Activated naive CD8-positive, alpha-beta T cell treated with anti-CD3 and anti-CD28 coated beads, Interleukin-2, amount 50 U/mL, for 24 hours (primary cell): Measurements from ENCODE around the gene UBE3B.

Experiments used
- ATAC-seq: fragments of 150-1000 bp; cut with Tn5 transposase; one replicate; pipeline ENCODE4 v1.10.0; 2021
- DNase-seq: peaks from one replicate; pipeline ENCODE4 v3.0.0; 2021
- H3K27ac Mint-ChIP-seq: one replicate; pipeline ENCODE4 v1.8.0; 2021; ENCODE audit warnings: mild to moderate bottlenecking, mixed read lengths
- H3K27me3 Mint-ChIP-seq: one replicate; pipeline ENCODE4 v1.8.0; 2021; ENCODE audit warnings: mixed read lengths
- H3K36me3 Mint-ChIP-seq: one replicate; pipeline ENCODE4 v1.8.0; 2021; ENCODE audit warnings: low read depth, mixed read lengths
- H3K4me1 Mint-ChIP-seq: one replicate; pipeline ENCODE4 v1.8.0; 2021; ENCODE audit warnings: mixed read lengths
- H3K4me3 Mint-ChIP-seq: one replicate; pipeline ENCODE4 v1.8.0; 2021; ENCODE audit warnings: mild to moderate bottlenecking, moderate library complexity, mixed read lengths
- H3K9me3 Mint-ChIP-seq: one replicate; pipeline ENCODE4 v1.8.0; 2021; ENCODE audit warnings: mixed read lengths

UBE3B gene

DNA sequence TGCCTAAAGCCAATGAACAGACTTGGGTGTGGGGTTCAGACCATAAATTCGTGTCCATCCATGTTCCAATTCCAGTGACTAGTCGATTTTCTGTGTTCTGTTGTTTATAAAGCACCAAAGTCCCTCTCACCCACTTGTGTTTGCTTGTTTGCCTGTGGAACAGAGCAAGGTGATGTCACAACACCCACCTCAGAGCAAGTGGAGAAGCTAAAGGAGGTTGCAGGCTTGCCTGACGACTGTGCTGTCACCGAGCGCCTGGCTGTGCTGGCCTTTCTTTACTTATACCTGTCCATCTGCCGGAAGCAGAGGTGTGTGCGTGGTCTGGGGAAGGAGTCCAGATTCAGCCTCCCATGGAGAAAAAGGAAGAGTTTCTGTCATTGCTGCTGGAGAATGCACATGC, 102.2 kb downstream of the UBE3B start:
- H3K27ac Mint-ChIP-seq, result no peak overlapping the region
- ATAC-seq, result no peak
- H3K9me3 Mint-ChIP-seq, result no peaks in the 10 kb centered on the region
- H3K36me3 Mint-ChIP-seq, result peaks cover 13% of the 10 kb centered on the region
- no peak for DNase-seq
- no peak overlapping the region for H3K4me3 Mint-ChIP-seq
- H3K27me3 Mint-ChIP-seq, result no peaks in the 10 kb centered on the region
- H3K4me1 Mint-ChIP-seq, result peaks cover 3% of the 10 kb centered on the region

DNA sequence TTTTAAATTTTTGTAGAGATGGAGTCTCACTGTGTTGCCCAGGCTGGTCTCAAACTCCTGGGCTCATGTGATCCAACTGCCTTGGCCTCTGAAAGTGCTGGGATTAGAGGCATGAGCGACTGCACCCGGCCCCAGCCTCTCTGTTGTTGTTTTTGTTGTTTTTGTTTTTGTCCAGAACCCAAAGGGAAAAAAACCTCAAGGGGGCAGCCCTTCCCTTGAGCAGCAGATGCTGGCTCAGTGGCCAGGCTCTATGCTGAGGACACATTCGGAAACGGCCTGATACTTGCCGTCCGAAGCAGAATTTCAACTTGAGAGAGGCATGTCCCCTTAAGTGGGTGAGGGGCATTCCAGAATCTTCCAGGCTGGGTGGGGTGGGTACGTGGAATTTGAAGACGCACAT, 102.8 kb downstream of the UBE3B start:
- Mint-ChIP-seq H3K4me1 (no peaks in the 10 kb centered on the region), H3K27ac (no peak overlapping the region), H3K36me3 (peaks cover 13% of the 10 kb centered on the region), H3K4me3 (no peak overlapping the region), H3K27me3 (no peaks in the 10 kb centered on the region), H3K9me3 (no peaks in the 10 kb centered on the region)
- DNase-seq (no peak), ATAC-seq (no peak)

DNA sequence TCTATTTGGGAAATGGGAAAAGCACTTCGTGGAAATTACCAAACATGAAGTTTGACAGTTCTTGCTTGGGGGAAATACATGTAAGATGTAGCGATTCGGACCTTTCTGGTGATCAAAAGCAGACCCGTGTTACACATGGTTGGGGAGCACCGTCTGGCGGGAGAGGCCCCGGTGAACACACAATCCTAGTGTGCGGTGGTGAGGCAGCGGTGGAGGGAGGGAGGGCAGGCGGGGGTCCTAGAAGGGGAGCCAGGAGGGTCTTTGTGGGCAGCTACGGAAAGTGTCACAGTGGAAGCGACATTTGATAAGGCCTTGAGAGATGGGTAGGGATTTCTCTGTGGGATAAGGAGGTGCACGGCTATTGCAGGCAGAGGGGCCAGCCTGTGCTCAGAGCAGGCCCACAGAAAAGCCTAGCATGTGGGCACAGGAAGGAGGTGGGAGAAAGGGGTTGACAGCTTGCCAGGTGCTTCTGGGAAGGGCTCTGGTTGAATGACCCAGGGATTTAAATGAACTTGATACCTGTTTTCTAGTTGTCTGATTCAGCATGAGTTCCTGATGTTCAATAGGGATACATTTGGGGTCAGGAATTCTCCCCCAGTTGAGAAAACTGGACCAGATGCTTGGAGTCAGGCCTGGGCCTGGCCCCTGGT, 103.4 kb downstream of the UBE3B start:
- Mint-ChIP-seq H3K4me1 (no peaks in the 10 kb centered on the region), H3K27me3 (no peaks in the 10 kb centered on the region), H3K36me3 (peaks cover 13% of the 10 kb centered on the region), H3K9me3 (no peaks in the 10 kb centered on the region), H3K27ac (no peak overlapping the region), H3K4me3 (no peak overlapping the region)
- DNase-seq, result no peak
- ATAC-seq, result no peak

DNA sequence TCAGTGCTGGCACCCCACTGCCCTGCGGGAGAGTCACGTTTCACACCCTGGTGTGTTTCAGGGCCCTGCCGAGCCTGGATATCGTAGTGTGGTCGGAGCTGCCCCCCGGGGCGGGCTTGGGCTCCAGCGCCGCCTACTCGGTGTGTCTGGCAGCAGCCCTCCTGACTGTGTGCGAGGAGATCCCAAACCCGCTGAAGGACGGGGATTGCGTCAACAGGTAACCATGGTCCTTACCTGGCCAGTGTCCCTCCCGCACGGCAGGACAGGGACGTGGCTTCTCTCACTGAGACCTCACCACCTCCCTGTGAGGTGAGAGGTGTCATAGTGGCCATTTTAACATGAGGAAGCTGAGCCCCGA, 103.9 kb downstream of the UBE3B start:
- no peak for ATAC-seq
- H3K27me3 Mint-ChIP-seq, result no peaks in the 10 kb centered on the region
- no peaks in the 10 kb centered on the region for H3K4me1 Mint-ChIP-seq
- H3K4me3 Mint-ChIP-seq, result no peak overlapping the region
- H3K36me3 Mint-ChIP-seq, result peaks cover 12% of the 10 kb centered on the region
- no peak overlapping the region for H3K27ac Mint-ChIP-seq
- H3K9me3 Mint-ChIP-seq, result no peaks in the 10 kb centered on the region
- DNase-seq, result no peak

DNA sequence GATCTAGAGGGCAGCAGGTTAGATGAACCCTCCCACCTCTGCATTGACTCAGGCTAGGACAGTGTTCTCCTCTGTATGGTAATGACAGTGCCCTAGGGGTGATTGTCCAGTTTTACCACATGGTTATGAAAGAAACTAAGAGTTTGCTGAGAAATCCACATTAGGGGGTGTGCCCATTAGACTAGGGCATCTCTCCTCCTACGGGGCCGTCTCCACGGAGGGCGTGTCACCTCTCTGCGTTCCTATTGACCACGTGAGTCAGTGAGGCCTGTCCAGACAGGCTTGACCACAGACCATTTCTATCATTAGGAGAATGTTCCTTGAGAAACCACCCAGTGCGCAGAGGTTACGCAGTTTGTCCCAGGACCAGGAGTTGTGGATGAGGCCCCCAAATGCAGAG, 104.4 kb downstream of the UBE3B start:
- Mint-ChIP-seq H3K4me3 (no peak overlapping the region), H3K27ac (no peak overlapping the region), H3K27me3 (no peaks in the 10 kb centered on the region), H3K9me3 (no peaks in the 10 kb centered on the region), H3K36me3 (peaks cover 10% of the 10 kb centered on the region), H3K4me1 (no peaks in the 10 kb centered on the region)
- no peak for ATAC-seq
- DNase-seq, result no peak

DNA sequence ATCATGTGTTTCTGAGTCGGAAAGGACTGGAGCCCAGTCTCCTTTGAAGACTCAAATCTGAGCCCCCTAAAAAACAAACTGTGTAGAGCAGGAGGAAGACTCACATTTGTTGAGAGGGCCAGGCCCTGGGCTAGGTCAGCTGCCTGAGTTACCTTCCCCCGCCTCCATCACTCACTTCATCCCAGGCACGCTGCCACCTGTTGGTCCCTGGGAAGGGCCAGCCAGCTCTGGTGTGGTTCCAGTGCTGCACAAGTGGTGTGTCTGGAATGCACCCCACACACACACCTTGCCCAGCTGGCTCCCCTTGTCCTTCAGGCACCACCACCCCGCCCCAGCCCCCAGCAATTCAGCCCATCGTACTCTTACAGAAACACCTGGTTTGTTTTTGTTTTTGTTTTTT, 105.2 kb downstream of the UBE3B start:
- H3K9me3 Mint-ChIP-seq, result no peaks in the 10 kb centered on the region
- H3K4me1 Mint-ChIP-seq, result no peaks in the 10 kb centered on the region
- no peak overlapping the region for H3K27ac Mint-ChIP-seq
- no peaks in the 10 kb centered on the region for H3K27me3 Mint-ChIP-seq
- H3K36me3 Mint-ChIP-seq, result peaks cover 8% of the 10 kb centered on the region
- H3K4me3 Mint-ChIP-seq, result no peak overlapping the region
- no peak for ATAC-seq
- no peak for DNase-seq

DNA sequence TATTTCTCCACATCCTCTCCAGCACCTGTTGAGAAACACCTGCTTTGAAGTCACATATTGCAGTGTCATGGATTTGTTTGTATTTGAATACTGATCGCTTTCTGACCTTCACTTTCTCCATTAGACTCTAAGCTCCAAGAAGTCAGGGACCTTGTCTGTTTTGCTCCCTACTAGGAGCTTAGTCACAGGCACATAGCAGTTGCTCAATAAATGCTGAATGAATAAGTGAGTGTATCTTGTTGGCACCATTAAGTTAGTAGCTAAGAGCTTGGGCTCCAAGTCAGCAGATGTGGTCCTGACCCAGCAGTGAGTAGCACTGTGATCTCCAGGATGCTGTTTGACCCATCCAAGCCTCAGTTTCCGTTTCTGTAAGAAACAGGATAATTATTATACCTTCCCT, 106.3 kb downstream of the UBE3B start:
- ATAC-seq (no peak), DNase-seq (no peak)
- Mint-ChIP-seq H3K36me3 (peaks cover 10% of the 10 kb centered on the region), H3K4me1 (no peaks in the 10 kb centered on the region), H3K4me3 (no peak overlapping the region), H3K9me3 (no peaks in the 10 kb centered on the region), H3K27ac (no peak overlapping the region), H3K27me3 (no peaks in the 10 kb centered on the region)
